ENCODE measurements around the gene MAP2K2.
A peak's percentile ranks its signal among the peaks of the same experiment; 100 is the strongest.

The MAP2K2 gene

DNA sequence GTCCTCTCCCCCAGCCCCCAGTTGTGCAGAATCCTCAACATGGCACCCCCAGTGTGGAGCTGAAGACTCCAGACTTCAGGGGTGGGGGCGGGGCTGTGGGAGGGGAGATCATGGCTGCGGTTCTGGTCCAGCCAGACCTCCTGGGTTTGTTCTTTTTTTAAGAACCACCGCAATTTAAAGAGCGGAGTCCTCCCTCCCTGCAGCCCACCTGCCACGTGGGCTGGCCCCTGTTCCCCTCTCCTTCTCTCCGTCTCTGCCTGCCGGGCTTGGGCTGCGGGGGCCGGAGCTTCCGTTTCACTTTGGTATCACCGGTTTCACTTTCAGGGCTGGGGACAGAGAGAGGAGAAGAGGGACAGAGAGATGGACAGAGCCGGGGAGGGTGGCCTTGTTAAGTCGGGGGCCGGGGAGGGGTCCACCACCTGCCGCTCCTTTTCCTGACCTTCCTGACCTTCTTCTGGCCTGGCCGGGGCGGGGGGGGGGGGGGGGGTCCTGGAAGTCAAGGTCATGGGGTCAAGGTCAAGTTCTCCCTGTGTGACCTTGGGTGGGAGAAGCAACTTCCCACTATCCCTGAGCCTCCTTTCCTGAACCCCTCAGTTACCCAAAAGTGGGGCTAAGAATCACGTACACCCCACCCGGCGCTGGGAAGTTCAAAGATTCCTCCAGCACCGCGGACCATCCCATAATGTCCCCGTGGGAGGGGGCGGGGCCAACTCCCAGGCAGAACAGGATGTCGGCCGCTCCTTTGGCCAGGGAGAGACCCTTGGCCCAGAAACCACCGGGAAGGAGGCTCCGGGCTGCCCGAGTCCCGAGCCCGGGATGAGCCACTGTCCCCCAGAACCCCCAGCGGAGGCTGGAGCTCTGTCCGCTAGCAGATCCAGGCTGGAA, 45.9 kb downstream of the MAP2K2 start:
- DNase-seq (ENCODE audit: low spot score) = peak; percentile 42

DNA sequence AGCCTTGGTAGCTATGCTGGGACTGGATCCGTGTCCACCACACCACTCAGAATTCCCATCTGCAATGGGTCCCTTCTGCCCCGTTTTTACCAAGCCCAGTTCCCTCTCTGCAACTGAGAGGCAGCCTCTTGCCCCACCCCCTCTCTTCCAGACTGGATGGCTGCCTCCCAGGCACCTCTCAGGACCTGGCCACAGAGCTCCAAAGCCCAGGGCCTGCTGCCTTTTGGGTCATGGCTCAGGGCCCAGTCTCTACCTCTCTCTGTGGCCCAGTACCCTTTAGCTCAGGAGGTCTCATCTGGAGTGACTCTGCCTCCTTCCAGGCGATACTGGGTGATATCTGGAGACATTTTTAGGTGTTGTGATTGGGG, 46.9 kb downstream of the MAP2K2 start:
- no peak for DNase-seq (ENCODE audit: low spot score)

DNA sequence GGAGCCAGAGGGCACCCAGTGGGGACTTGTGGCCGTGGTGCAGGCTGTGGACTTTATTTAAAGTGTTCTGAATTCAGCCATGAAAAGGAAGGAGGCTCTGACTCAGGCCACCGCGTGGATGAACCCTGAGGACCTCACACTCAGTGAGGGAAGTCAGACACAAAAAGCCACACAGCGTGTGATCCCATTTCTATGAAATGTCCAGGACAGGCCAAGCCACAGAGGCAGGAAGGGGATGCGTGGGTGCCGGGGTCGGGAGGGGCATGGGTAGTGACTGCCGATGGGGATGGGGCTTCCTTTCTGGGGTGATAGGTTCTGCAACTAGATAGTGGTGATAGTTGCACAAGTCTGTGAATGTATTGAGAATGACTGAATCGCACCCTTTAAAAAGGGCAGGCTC, 48.5 kb downstream of the MAP2K2 start:
- DNase-seq (ENCODE audit: low spot score) = no peak

DNA sequence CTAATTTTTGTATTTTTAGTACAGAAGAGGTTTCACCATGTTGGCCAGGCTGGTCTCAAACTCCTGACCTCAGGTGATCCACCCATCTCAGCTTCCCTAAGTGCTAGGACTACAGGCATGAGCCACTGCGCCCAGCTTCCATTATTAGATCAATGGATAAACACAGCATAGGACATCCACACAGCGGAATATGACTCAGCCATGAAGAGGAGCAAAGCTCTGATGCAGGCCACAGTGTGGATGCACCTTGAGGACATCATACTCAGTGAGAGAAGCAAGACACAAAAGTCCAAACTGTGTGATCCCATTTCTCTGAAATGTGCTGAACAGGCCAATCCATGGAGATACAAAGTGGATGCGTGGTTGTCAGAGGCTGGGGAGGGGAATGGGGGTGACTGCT, 52.3 kb downstream of the MAP2K2 start:
- DNase-seq (ENCODE audit: low spot score) = no peak

DNA sequence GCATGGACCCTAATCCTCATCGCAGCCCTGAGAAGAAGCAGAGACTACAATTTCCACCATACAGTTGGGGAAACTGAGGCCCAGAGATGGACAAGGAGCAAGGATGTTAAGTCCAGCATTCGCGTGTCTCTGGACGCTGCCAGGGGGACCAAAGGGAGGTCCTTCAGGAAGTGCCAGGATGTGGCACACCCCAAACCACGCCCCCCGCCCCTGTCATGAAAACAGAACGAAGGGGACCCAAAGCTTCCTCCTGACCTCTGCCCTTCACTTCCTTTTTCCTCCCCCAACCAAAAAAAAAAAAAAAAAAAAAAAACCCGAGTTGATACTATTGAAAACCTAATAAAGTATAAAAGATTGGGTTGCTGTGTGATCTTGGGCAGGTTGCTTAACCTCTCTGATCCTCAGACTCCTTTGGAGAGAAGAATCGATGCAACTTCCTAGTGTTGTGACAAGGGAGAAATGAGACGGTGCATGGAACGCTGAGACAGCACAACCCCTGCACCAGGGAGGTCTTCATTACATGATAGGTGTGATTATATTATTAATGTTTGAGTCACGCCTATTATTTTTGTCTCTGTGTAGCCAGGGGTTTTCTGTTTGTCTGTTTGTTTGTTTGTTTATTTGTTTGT, 54.5 kb downstream of the MAP2K2 start:
- no peak for DNase-seq (ENCODE audit: low spot score)

DNA sequence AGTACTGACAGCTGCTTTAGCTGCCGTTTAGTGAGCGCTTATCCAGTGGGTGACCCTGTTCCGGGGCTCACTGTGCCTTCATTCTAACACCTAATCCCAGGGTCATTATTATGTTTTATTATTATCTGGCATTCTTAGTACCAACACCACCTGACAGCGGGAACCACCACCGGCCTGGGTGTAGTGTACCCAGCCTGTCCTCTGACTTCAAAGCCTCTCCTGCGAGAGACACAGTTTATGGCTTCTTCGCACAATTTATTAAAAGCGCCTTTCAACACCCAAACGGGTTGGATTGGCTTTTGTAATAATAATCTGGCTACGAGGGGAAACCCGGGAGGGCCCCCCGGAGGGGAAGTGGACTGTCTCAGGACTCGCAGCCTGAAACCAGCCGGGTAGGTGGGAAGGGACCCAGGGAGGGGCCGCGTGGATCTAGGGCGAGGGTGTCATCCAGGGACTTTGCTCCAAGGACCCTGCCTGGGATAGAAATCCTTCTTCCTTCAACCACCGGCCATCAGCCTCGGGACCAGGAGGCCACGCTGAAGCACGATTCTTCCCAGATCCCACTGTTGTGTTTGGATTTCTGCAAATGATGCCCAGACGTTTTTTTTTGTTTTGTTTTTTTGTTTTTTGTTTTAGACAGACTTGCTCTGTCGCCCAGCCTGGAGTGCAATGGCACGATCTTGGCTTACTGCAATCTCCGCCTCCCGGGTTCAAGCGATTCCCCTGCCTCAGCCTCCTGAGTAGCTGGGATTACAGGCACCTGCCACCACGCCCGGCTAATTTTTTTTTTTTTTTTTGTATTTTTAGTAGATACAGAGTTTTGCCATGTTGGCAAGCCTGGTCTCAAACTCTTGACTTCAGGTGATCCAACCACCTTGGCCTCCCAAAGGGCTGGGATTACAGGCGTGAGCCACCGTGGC, 55.6 kb downstream of the MAP2K2 start:
- no peak for DNase-seq (ENCODE audit: low spot score)

DNA sequence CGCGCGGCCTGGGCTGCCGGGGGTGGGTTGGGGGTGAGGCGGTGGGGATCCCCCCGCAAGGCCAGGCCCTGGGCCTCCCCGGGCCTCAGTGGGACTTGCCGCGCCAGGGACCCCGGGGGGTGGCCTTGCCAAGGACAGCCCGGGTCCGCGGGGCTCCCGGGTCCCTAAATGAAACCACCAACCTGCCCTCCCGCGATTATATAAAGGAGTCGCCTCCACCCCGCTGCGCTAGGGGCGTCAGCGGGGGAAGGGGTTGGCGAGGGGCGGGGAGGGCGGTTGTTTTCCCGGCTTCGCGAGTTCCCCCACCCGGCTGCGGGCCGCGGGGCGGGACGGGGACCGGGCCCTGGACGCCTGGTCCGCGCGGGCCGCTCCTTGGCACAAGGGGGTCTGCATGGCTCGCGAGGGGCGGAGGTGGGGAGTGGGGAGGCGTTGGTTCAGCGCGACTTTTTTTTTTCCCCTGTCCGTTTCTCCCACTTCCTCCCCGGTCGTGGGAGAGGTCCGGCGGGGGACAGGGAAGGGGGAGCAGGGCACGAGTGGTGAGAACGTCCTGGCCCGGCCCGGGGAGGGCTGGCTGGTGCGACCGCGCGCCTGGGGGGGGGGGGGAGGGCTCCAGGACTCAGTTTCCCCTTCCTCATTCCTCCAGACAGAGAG, 56.4 kb downstream of the MAP2K2 start:
- DNase-seq (ENCODE audit: low spot score) = no peak

DNA sequence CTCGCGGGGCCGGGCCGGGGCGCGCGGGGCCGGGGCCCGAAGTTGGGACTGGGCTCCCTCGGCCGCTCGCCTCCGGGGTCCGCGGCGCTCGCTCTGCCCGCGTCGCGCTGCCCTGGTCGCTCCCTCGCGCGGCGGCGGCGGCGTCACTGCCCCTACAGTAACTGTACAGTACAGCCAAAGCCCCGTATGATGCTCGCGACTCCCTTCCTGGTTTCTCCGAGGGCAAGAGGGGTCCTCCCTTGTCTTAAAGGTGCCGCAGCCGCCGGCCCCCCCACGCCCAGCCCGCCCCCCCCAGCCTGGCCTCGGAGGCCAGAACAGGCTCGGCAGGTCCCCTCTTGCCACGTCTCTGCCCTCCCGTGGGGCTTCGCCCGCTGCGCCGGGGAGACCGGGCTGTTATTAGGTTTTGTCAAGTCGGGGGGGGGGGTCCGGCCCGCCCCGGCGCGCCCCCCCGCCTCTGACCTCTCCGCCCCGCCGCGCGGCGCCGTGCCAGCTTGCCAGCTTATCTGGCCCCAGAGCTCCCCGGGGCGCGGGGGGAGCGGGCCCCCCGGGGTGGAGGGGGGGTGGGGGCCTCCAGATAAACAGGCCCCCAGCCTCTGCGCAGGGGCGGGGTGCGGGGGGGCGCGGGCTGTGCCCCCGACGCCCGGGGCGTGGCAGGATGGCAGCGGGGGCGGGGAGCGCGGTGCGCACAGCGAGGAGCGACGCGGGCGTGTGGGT, 57.1 kb downstream of the MAP2K2 start, which contains the start of gene ZBTB7A:
ZBTB7A (minus strand) TSS at position 218 of the 714 bp plus-strand sequence. CDS start 11,667 bp downstream, outside the sequence.
- DNase-seq (ENCODE audit: low spot score) = peak; percentile 54

DNA sequence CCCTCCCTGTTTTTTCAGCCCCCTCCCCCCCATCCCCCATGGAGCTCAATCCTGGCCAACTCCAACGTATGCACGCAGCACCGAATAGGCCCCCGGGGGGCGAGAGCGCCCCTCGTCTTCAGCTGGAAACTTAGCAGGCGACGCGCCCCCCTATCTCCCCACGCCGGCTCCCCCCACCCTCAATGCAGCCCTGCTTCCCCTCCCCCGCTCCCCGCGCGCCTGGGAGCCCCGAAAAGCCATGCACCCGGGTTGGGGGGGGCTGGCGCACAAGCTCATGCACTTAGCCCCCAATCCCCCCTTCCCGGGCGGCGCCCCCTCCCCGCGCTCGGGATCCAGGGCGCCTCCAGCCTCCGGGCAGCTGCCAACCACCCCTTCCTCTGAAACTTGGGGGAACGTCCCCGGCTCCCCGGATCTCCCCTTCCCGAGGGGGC, 57.7 kb downstream of the MAP2K2 start:
- no peak for DNase-seq (ENCODE audit: low spot score)

DNA sequence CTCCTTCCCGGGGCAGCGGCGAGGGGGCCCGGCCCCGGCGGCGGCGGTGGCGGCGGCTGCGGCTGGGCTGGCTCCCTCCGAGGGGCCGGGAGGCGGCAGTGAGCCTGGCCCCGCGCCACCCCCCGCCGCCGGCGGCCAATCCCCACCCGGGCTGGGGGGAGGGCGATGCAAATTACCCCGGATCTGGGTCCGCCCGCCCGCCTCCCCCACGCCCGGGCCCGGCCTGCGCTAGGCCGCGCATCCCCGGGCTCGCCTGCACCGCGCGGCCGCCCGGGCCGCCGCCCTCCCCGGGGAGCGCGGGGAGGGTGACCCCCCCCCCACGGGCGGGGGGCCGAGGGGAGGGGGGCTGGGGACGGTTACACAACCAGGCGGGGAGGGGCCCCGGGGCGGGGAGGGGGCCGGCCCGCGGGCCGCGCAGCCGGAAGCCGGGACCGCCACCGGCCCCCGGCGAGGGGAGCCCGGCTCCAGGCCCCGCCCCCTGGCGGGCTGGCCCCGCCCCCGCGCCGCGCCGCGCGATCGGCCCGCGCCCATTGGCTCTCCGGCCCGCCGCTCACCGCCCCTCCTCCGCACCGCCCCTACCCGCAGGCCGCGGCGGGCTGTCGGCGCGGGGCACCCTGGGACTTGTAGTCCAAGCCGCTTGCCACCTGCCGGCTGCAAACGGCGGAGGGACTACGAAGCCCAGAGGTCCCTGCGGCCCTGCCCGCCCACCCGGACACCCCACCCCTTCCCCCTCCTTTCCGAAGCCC, 58.3 kb downstream of the MAP2K2 start:
- DNase-seq (ENCODE audit: low spot score) = peak; percentile 95

DNA sequence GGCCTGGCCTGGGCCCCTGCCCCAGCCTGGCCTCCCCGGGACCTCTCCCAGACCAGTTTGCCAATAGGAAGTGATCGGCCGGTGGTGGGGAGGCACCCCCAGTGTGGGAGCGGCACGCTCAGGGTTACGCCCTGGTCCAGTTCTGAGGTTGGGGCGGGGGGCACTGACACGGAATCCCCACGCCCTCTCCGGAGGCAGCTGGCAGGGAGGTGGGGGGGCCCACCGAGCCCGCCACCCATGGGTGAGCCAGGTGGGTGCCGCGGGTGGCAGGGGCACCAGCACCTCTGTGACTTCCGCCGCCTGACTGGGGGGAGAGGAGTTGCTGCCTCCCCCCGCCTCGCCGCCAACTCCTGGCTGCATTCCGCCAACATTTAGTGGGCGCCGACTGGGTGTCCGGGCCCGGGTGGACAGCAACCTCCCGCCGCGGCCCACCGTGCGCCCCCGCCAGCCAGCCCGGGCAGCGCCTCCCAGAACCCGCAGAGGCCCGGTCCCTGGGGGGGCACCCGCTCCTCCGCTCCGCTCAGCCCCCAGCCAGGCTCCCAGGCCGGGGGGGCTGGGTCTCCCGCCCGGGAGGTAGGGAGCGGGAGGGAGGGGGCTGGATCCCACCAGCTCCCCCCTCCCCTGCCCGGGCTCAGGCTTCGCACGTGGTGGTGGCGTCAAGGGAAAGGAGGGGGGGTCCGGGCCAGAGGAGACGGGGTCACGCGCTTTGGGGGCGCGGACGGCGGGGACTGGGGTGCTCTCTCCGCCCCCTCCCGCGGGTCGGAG, 59.2 kb downstream of the MAP2K2 start:
- peak; percentile 63 for DNase-seq (ENCODE audit: low spot score)

DNA sequence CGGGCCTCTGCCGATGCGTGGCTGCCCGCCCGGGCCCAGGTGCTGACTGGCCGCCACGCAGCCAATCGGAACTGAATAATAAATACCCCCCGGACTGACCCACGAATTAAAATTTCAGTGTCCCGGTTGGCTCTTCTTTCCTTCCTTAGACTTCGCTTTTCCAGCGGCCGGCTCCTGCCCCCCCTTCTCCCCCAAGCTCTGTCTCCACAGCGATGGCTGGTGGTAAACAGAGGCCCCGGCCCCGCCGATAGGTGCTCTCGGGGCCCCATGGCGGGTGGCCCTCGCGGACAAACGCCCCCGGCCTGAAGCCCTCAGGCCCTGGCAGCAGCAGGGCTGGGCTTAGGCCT, 59.8 kb downstream of the MAP2K2 start:
- DNase-seq (ENCODE audit: low spot score) = peak; percentile 28

DNA sequence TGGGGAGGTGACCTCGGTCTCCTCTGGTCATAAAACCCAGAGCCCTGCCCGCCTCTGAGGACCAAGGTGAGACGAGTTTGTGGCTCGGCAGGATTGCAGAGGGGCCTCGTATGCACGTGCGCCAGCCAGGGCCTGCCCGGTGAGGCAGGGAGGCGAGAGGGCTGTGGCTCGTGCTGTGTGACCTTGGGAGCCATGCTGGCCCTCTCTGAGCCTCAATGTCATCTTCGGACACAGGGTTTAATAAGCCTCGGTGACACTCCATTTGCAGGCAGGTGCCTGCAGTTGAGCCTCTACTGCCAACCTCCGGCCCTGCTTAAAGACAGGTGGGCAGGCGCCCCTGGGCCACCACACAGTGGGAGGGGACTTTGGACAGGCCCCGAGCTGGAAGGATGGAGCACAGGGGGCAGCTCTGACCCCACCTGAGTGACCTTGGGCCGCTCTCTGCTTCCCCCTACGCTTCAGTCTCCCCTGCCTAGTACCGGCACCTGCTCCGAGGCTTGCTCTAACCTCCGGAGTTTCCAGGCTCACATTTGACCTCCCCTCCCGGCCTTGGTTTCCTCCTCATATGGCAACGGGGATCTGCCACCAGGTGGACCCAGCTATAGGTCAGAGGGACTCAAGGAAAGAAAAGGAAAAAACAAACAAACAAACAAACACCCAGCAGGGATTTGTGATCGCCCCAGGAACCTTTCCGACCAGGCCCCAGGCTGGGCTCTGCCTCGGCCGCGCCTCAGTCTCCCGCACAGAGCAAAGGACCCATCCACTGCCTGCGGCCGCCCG, 60.4 kb downstream of the MAP2K2 start:
- DNase-seq (ENCODE audit: low spot score) = no peak

DNA sequence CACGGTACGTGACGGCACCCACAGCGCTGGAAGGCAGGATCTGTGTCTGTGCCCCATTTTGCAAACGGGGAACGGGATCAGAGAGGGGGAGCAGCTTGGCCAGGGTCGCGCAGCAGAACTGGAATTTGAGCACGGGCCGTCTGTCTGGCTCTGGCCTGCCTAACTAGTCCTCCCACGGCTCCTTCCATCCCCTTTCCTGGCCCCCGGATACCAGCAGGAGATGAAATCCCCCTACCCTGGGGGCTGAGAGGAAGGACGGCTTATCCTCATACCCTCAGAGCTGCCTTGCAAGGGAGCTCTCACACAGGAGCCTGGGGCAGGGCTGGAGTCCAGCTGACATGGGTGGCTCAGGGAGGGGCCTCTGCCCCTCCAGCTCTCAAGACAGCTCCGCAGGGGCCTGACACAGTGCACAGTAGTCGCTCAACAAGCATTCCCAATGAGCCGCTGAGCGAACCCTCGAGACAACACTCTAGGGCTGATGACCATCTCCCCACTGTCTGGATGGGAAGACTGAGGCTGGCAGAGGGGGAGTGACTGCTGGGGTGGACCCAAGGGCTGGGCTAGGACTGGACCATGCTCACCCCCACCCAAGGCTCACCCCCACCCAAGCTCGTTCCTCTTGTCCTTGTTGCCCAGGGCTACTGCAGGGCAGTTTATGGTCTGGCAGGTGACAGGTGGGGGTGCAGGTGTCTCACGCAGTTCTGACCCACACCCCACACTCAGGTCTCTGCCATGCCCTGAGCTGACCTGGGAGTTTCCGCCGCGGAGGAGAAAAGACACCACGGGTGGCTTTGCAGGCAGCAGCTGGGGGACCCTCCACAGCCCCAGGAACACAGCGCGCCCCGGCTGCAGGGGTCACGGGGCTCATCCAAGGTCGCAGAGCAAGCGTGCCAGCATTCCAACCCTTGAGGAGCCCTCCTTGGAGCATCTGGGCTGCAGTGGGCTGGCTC, 61.2 kb downstream of the MAP2K2 start:
- DNase-seq (ENCODE audit: low spot score) = no peak

DNA sequence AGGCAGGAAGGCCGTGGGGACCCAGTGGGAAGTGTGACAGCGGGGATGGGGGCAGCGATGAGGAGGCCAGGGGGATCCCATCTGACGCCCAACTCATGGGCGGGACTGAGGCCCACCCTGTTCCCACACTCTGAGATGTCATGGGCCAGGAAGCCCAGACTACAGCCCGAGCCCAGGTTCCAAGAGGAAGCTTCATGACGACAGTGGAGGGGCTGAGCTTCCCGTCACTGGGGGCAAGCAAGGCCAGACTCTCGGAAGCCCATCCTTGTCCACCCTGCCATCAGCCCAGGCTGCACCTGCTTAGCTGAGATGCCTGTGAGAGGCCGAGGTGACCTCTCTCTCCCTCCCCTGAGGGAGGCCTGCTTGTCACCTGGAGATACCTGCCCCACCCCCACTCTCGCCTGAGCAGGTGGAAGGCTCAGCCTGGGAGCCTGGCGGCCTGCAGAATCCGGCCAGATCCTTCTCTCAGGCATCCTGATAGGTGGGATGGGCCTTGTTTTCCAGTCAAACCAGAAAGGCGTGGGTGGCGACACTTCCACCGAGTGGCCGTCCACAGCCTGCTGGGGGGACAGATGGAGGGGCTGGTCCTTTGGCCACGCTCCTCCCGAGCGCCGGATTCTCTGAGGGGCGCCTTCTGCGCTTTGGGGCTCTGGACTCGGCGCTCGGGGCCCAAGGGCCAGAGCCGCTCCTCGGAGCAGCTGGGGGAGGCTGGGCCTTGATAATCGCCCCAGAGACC, 62.1 kb downstream of the MAP2K2 start:
- DNase-seq (ENCODE audit: low spot score) = no peak

DNA sequence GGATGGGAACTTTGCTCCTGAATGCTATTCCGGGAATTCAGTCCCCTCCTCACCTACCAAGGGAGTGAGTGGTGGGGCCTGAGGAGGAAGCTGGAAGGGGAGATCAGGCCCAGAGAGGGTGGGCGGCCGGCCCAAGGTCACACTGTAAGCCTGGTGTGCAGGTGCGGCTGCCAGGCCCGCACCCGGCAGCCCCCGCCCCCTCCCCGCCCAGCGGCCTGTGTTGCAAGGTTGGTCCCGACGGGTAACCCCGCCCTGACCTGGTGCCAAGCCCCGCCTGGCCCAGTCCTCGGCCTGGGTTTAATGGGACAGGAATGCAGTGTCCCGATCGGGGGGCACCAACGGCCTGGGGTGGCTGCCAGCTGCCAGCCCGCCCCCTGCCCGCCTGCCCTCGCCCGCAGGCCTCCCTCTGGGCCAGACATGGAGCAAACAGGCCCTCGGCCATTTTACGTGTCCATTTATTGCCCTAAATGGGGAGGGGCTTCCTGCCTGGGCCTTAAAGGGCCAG, 62.7 kb downstream of the MAP2K2 start:
- DNase-seq (ENCODE audit: low spot score) = no peak

DNA sequence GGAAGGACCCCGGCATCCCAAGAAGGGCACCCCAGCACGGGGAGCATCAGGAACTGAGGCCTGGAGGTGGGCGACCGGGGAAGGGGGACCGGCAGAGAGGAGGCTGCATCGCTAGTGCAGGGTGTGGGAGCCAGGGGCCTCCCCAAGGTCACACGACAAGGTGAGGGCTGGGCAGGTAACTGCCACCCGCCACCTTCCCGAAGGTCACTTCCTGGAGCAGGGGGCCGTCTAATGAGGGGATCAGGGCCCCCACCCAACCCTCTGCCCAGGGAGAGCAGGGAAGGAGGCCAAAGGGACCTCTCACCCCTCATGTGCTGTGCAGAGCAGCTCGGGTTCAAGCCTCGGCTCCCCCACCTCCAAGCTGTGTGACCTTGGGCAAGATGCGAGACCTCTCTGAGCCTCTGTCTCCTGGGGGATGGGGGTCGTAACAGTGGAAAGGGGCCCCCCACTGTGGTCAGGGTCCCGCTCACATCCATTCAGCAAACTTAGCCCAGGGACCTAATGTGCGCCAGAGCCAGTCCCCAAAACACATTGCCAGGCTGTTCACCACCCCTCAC, 63.2 kb downstream of the MAP2K2 start:
- DNase-seq (ENCODE audit: low spot score) = no peak

Data from pons (tissue), 1 donor.